A673 (cell line): ENCODE results near the gene THBD.

ENCODE experiments used
- CTCF ChIP-seq: fragments of 300-800, 200-600 bp; sonication (generic); conservative IDR thresholded peaks from 2 replicates; pipeline ENCODE4 v1.5.1; 2017; ENCODE audit warnings: low read depth, mild to moderate bottlenecking, antibody characterized with exemption, low read length, moderate library complexity, mixed read lengths
- EZH2 ChIP-seq: fragments of 200-600 bp; sonication (generic); IDR thresholded peaks from 2 replicates; pipeline ENCODE4 v1.6.1; 2017; ENCODE audit warnings: borderline replicate concordance, low read depth, mild to moderate bottlenecking, mixed read lengths, antibody characterized with exemption, low read length; ENCODE audit not compliant: poor library complexity, severe bottlenecking

GRCh38 chr20:23032750-23033078, 16.8 kb downstream of the THBD start:
- no peak for TF ChIP-seq CTCF
- TF ChIP-seq EZH2 = no peak
